Stimulated activated naive CD4-positive, alpha-beta T cell (primary cell): Measurements from ENCODE around the gene C11orf24.

Source experiments
- DNase-seq, 6 experiments: peaks; one replicate each; lab custom pipeline; 2025; lab: John Stamatoyannopoulos, UW

The C11orf24 gene

DNA sequence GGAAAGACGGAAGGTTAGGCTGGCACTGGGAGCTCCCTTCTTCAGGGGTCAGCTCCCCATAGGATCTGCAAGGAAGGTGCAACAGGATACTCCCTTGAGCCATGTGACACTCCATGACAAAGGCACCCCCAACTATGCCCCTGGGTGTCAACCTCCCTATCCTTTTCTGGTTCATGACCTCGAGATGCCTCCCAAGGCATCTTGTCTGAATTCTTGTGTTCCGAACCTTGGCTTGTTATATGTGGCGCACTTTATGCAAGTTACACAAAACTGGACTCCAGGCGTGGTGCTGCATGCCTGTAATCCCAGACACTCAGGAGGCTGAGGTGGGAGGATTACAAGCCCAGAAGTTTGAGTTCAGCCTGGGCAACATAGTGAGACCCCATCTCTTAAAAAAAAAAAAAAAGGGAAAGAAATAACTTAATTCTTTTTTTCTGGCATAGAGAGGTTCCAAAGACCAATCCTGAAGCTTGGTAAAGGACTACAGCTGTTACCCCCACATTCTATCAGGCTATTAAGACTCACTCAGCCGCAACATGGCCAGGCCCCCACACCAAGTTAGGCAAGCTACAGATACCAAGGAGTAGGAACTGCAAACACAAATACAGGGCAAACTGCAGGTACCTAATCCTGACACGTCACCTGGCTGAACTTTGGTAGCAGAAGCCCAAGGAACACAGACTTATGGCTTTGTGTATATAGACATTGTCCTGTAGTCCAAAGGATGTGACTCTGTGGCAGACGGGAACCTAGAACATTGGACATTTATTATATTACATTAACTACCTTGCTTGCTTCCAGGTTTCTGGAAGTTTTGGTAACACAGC, 1.4 kb downstream of the C11orf24 start:
- no peak for DNase-seq

DNA sequence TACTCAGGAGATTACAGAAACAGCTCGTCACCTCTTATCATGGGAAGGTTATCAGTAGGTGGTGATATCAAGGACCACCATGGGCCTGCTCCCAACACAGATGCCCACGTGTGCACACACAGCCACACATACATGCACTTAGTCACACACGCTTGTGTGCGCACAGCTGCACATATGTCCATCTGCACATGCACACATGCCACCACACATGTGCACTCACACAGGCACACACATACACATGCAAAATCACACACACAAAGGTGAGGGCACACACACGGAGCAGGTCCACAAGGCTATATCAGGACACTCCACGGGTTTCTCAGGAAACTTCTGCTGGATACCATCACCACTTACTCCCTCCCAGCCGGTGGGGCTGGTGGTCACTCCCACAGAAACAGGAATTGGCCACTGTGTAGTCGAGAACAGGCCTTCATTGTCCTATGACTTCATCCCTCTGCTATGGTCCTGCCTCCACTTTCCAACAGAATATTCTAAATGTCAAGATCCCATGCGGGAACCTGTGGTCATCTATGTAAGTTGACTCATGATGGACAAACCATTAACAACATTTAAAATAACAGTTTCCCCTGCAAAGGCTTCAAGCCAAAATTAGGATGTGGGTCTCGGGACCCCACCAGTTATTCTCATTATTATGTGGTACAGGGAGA, 2.2 kb downstream of the C11orf24 start:
- no peak for DNase-seq

DNA sequence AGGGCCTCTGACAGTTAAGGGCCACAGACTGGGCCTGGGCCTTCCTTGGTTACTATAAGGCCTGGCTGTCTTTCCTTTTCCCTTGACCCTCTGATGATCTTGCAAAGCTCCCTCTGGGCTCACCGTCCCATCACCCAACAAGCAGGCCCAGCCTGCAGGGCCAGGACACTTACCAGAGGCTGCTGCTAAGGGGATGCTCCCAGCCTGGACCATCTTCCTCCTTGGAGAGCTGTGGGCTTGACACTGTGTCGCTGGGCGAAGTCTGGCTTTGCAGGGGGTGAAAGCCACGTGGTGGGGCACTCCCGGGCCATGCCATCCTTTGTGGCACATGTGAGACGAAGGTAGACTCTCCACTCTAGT, 3.9 kb downstream of the C11orf24 start:
- no peak for DNase-seq

DNA sequence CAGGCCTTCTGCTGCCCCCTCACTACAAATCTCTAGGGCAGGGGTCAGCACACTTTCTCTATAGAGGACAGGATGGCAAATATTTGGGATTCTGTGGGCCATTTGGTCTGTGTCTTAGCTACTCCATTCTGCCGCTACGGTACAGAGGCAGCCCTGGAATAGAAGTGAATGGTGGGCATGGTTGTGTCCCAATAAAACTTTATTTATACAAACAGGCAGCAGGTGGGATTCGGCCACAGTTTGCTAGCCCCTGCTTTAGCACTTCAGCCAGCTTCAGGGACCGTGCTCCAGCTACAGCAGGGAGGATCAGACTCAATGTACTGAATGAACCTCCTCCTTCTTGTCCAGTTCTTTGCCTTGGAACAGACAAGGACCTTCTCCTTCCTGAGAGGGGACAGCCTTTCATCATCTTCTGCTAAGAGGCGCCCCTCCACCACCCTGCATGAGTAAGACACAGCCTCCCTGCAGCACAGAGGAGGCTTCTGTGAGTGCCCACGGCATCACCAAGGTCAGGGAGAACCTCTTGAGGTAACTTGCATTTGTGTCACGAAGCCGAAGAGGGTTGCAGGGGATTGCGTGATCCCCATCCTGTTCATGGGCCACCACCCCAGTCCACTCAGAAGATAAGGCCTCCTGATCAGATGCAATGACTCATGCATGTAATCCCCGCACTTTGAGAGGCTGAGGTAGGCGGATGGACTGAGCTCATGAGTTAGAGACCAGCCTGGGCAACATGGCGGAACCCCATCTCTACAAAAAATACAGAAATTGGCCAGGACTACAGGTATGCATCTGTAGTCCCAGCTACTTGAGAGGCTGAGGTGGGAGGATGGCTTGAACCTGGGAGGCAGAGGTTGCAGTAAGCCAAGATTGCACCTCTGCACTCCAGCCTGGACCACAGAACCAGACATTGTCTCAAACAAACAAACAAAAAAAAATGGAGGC, 4.6 kb downstream of the C11orf24 start:
- no peak for DNase-seq

DNA sequence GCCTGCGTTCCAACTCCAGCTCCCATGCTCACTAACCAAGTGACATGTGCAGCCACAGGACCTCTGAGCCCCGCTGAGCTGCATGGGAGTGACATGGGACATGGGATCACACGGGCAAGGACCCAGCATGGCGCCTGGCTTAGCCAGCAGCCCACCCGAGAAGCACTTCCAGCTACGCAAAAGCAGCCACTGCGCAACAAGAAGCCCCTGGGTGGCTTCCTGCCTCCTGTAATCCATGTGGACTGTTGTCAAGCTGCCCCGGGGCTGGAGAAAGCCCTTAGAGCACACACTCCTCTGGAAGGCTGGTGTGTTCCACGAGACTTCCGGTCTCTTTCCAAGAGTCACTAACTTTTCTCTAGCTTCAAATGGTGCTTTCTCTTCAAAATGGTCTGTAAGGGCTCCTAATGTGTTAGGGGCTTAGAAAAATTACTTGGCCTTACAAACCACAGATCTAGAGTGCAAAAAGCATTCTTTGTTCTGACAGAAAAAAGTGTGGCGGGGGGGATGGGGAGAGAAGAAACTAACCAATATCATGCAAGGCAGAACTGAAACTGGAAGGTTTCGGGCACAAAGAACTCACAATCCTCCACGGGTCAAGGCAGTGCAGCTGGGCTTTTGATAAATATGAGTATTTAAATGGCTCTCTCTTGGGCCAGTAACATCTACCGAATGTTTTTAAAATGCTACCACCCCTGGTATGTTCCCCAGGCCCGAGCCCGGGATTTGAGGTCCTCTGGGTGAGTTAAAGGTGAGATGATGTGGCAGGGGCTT, 5.5 kb downstream of the C11orf24 start:
- no peak for DNase-seq

DNA sequence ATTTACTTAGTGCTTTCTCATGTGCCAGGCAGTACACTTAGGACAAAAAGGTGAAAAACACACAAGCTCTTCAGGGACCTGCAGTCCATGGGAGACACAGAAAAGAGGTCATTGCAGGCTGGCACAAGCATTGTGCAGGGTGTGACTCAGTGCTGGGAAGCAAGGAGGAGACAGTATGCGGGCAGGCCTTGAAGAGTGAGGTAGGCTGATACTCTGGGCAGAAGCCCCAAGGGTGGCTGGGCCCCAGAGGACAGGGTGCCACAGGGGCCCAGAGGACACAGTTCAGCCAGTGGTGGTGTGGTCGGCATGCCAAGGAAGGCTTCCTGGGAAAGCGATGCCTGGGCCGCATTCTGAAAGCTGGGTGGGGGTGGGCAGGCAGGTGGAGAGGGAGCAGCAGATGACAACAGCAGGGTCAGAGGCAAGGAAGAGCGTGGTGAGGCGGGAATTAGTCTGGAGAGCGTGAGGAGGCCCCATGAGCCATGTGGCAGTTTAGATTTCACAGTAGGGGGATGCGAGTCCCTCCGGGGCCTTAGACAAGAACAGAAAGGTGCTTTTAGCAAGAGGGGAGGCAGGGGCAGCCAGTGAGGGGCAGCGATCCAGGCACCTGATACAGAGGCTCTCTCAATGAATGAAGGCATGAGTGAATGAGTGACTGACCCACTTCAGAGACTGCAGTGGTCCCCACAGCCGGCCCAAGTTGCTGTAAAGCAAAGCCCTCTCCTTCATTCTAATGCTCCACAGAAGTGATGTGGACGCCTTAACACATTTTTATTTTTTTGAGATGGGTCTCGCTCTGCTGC, 6.8 kb downstream of the C11orf24 start:
- no peak for DNase-seq

DNA sequence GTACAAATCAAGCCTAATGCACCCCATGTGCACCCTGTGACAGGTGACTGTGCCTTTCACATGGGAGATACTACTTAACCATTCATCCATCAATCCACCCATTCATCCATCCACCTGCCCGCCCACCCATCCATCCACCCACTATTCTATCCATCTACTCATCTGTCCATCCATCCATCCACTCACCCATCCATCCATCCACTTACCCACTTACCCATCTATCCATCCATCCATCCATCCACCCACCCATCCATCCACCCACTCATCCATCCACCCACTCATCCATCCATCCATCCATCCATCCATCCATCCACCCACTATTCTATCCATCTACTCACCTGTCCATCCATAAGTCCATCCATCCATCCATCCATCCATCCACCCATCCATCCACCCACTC, 7.5 kb downstream of the C11orf24 start:
- DNase-seq = no peak

DNA sequence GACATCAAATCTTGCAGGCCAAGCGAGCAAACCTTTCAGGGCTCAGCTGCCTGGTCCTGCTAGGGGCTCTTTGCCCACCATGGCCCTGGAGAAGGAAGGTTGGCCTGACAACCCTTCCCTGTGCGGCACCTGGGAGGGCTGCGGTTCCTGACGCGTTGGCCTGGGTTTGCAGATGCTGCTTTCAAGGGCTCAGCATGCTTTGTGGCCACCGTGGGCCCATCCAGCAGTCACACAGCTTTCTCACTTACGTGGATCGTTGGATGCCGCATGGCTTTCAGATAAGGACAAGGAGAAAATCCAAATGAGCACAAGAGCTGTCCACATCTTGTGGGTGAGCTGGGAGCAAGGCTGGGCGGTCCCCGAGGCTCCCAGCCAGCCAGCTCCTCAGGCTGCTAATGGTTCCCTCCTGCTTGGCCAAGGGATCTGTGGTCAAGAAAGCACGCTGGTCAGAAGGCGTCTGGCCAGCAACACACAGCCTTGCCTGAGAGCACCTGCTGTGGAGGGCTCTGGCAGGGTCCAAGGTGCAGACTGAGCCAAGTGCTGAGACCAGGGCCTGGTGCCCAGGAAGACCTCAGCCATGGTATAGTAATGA, 8.2 kb downstream of the C11orf24 start:
- no peak for DNase-seq

DNA sequence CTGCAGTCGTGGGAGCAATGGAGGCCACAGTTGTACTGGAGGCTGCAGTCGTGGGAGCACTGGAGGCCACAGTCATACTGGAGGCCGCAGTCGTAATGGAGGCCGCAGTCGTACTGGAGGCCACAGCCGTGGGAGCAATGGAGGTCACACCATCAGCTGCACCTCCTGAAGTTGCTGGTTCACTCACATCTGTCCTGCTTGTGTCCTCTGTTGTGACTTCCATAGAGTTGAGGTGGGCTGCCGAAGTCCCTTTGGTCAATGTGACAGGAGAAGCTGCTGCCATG, 9.3 kb downstream of the C11orf24 start:
- no peak for DNase-seq

DNA sequence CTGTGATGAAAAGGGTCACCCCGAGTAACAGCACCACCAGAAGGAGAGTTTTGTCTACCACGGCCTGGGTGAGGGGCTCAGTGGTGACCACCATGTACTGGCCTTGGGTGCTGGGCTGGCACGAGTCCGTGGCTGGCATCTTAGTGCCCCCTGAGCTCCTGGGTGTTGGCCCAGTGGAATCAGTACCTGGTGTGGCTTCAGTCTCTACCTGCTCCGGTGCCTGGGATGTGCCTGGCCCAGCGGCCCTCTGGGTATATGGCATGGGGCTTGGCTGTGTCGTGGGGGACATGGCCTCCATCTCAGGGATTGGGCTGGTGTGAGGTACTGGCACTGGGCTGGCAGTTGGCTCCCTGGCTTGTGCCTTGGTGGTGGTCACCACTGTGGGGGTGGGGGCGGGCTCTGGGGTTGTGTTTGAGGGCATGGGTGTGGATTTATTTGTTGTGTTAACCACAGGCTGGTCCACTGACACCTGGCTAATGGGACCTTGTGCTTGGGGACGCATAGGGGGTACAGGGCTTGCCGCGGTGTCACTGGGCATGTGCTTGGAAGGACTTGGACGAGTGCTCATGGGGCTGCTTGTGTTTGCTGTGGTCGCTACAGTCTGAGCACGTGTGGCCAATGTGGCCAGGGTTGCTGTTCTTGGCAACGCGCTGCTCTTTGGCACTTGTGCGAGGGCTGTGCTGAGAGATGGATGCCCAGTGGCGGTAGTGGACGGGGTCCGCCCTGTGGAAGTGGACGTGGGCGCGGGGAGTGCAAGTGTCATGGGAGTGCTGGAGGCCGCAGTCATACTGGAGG, 9.8 kb downstream of the C11orf24 start:
- DNase-seq = no peak

DNA sequence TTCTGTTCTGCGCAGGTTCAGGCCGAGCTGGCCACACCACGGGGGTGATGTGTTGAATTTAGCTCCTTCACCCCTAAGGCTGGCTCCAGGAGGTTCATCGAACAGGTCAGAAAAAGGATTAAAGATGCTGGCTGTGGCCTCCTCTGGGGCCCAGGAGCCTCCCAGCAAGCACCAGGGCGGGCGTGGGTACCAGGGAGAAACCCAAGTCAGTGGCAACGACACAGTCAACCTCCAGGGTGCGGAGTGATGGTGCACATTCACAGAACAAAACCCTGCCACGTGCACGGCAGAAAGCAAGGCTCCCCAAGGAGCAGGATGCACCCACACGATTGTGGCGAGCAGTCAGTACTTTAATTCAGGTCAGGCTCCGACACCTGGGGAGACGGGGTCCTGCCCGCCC, 10.8 kb downstream of the C11orf24 start:
- DNase-seq = no peak

DNA sequence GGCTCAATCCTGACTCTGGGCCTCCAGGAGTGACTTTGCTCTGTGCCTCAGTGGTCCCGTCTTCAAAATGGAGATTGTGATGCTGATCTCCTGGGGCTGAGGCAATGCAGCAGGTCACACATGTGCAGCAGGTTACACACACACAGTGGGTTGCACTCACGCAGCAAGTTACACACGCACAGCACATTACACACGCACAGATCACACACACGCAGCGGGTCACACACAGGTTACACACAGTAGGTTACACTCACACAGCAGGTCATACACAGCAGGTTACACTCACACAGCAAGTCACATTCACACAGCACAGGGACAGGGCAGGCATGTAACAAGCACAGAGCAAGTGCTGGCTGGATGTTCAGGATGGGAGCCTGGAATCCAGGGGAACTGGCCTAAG, 11.3 kb downstream of the C11orf24 start:
- no peak for DNase-seq

DNA sequence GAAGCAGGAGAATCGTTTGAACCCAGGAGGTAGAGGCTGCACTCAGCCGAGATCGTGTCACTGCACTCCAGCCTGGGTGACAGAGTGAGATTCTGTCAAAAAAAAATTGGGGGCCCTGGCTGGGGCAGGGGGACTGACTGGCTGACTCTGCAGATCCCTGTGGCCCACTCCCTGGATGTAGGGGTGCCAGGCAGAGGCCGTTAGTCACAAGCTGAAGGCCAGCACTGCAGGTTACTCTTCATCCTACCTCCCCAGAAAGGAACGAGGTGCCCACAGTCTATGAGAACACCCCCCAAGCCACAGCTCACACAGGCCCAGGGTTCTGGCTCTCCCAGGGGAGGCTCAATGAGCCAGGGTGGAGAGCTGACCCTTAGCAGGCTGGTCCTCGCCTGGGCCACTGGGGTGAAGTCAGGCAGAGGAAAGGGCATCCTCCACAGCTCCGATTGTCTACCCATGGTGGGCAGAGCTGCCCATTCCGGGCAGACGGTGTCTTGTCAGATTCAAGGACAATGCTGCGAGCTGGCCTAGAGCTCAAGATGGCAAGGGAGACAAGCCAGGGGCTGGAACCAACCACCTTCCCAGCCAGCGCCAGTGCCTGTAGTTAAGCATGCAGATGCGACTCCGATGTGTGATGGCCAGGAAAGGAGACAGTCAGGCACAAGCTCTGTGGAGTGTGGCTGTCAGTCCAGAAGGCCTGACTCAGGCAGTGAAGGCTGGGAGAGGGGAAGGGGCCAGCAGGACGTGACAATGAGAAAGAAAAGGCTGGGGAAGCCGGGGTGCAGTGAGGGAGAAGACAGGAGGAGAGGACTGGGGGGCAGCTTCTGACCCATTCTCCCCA, 12.4 kb downstream of the C11orf24 start:
- DNase-seq = no peak

DNA sequence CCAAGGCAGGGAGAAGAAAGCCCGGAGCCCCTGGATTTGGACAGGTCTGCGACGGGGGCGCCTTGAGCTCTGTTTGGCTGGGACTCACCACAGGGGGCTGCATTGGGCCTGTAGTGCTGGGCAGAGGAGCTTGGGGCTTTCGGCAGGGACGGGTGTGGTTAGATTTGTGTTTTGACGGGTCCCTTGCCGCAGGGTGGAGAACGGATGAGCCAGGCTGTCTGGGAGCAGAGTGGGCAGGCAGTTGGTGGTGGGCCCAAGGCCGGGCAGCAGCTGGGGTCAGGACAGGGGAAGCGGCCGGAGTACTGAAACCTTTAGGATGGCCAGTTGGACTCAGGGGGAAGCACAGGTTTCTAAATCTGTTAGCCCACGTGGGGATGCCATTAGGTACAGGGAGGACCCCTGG, 13.4 kb downstream of the C11orf24 start:
- no peak for DNase-seq

DNA sequence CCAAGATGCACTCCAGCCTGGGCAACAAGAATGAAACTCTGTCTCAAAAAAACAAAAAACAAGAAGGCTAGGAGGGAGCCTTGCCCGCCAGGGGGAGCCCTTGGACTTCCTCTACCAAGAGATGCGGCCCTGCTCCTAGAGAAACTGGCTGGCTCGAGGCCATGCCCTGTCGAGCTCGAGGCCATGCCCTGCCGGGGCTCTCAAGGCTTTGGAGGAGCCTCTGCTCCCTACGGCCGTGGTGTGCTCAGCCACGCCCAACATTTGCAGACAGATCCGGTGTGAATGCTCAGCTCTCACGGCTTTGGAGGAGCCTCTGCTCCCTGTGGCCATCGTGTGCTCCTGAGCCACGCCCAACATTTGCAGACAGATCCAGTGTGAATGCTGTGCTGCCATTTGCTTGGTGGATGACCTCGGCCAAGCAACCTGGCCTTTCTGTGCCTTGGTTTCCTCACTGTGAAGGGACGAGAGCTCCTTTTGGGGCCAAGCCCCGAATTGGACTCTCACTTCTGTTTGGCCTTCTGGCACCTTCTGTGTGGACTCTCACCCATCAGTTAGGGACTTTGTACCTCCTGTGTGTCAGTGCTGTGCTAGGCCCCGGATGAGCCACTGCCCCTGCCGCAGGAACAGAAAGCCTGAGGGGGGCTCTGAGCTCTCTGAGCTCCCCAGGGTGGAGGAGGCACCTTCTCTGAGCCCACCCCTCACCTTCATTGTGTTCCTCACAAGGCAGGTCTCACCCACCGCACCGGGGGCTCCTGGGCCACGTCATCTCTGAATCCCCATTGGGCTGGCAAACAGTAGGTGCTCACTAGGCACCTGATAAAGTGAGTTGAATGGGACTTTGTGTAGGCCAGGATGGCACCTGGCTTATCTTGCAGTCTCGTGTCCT, 14.1 kb downstream of the C11orf24 start:
- DNase-seq = peak; percentile 73 to 94 (median 87)

DNA sequence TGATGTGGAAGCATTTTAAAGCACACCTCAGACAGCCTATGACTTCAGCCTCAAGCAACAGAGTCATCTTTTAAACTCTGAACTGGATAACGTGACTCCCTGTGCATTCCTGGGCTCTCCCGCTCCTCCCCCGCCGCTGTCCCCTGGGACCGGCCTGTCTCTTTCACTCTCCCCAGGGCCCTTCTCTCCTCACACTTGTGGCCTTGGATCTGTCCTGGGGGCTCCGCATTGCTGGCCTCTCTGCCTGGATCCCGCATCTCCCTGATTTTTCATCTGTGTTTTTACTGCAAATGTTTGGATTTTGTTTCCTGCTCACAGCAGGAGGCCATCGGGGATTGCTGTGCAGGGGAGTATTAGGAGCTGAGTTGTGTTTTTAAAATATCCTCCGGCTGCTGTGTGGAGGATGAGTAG, 15.4 kb downstream of the C11orf24 start:
- DNase-seq = no peak

DNA sequence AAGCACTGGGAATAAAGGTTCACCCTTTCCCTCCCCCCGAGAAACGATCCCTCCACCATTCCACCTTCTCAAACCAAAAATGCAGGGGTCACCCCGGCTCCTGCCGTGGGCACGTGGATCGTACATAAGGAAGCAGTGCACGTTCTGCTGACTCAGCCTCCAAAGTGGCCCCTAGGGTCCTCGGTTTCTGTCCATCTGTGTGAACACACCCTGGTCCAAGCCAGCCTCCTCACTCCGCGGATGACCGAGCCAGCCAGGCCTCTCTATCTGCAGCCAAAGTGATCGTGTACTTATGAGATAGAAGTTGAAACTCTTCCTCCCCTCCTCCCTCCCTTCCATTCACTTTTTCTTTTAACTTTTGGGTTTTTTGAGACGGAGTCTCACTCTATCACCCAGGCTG, 16.2 kb downstream of the C11orf24 start:
- DNase-seq = no peak

DNA sequence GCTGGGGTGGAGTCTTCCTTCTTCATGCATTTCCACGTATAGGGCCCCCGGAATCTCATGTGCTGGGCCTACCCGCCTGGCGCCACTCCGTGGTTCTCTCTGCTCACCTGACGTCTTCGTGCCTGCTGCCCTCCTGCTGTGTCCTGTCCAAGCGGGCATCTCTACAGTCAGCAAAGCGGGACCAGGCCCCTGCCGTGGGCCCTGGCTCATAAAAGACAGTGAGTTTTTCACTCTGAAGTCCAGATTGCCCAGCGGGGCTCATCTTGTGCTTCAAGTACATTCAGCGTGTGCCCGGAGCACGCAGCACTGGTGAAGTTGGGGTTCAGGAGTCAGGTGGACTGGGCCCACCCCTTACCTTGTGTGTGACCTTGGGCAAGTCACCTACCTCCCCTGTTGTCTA, 17.4 kb downstream of the C11orf24 start:
- DNase-seq = no peak
